Measurements from ENCODE around the gene DNAAF2. TPM values are rescaled to one million over a fixed set of nuclear protein-coding genes. Genes with fewer than 3 reads are reported as not detected.

DNAAF2 gene
- total and polyA plus RNA-seq, 2 of the 8 experiments (the other 6 are each of a cell fraction or from before 2014, with no cell fraction given), result 12.2 to 30.0 TPM

GRCh38 chr14:49620182-49621113 lies 14.6 kb downstream of the DNAAF2 start, which contains the start of the genes MGAT2 and RPL36AL (continued):
- TF ChIP-seq POLR2A (IDR thresholded peaks at IDR 0.05; ENCODE audit: control extremely low read depth in 1 of 2, low read depth in 2 of 2, low read length in 2 of 2), result peak; percentile 87 to 91
- no peak for TF ChIP-seq NANOG (IDR thresholded peaks at IDR 0.05; ENCODE audit: insufficient read depth, low read depth, low read length, poor library complexity, severe bottlenecking)
- TF ChIP-seq CHD2 (IDR thresholded peaks at IDR 0.05; ENCODE audit: low read length), result peak; percentile 88
- peak; percentile 76; the same call in 1 of the 2 replicates for TF ChIP-seq RBBP5 (IDR thresholded peaks at IDR 0.05; ENCODE audit: borderline replicate concordance, low read depth, low read length)
- TF ChIP-seq RAD21 (IDR thresholded peaks at IDR 0.05 in 1 of 2, conservative IDR thresholded peaks at IDR 0.05 in 1 of 2; ENCODE audit: low read depth in 2 of 2, low read length in 2 of 2), result 0 out of 4 replicates have a peak, but pooled peaks of 1 of the 2 experiments have one; percentile 1
- peak; percentile 82; the same call in 1 of the 2 replicates for TF ChIP-seq KDM1A (IDR thresholded peaks at IDR 0.05; ENCODE audit: borderline replicate concordance, low read length)
- no peak for TF ChIP-seq ATF3 (IDR thresholded peaks at IDR 0.05; ENCODE audit: insufficient read depth, low read depth, low read length)
- no peak for TF ChIP-seq FOSL1 (IDR thresholded peaks at IDR 0.05; ENCODE audit: insufficient read depth, low read depth, low read length)
- TF ChIP-seq KDM5A (IDR thresholded peaks at IDR 0.05; ENCODE audit: low read length), result peak; percentile 42; the same call in 1 of the 2 replicates
- TF ChIP-seq CREB1 (IDR thresholded peaks at IDR 0.05), result peak; percentile 62; the same call in 1 of the 2 replicates
- peak in 1 of 2 experiments; percentile 83; a peak in 3 of 4 replicates for TF ChIP-seq HDAC2 (IDR thresholded peaks at IDR 0.05; ENCODE audit: borderline replicate concordance in 1 of 2, low read depth in 2 of 2, low read length in 2 of 2)
- TF ChIP-seq EP300 (IDR thresholded peaks at IDR 0.05; ENCODE audit: borderline replicate concordance in 1 of 2, low read depth in 2 of 2, low read length in 2 of 2), result no peak
- TF ChIP-seq TBP (IDR thresholded peaks at IDR 0.05; ENCODE audit: low read depth, low read length), result peak; percentile 90; the same call in 1 of the 2 replicates
- peak; percentile 62; the same call in 1 of the 2 replicates for TF ChIP-seq USF2 (IDR thresholded peaks at IDR 0.05; ENCODE audit: low read length)
- no peak for TF ChIP-seq JUN (IDR thresholded peaks at IDR 0.05; ENCODE audit: low read depth, low read length)
- peak; percentile 85 for TF ChIP-seq GABPA (IDR thresholded peaks at IDR 0.05; ENCODE audit: borderline replicate concordance, insufficient read depth, low read length)
- TF ChIP-seq POLR2AphosphoS5 (IDR thresholded peaks at IDR 0.05; ENCODE audit: low read depth, low read length), result peak; percentile 80
- TF ChIP-seq SIN3A (conservative IDR thresholded peaks at IDR 0.05 in 1 of 2, IDR thresholded peaks at IDR 0.05 in 1 of 2; ENCODE audit: low read depth in 1 of 2, low read length in 2 of 2), result peak; percentile 21 to 48; a peak in 2 of 4 replicates
- TF ChIP-seq EZH2 (IDR thresholded peaks at IDR 0.05; ENCODE audit: low read depth, low read length, severe bottlenecking), result no peak

Measured in H1 (cell line).